Mucosa of descending colon (tissue), 3 donors: Measurements from ENCODE around the gene CAPN5. TPM values are rescaled to one million over a fixed set of nuclear protein-coding genes. Genes with fewer than 3 reads are reported as not detected.

Experiments used
- ATAC-seq: fragments of 200-7000 bp; cut with Tn5 transposase; one replicate; pipeline ENCODE4 v1.9.1; 2020; ENCODE audit warnings: mild to moderate bottlenecking, moderate library complexity
- DNase-seq, 3 donors: peaks; one replicate each; pipeline ENCODE4 v3.0.0-alpha.2; 2020
- H3K36me3 ChIP-seq: fragments of 200-600 bp; one replicate; pipeline ENCODE4 v1.8.0; 2021; ENCODE audit warnings: low read depth, mild to moderate bottlenecking
- H3K4me1 ChIP-seq: fragments of 200-600 bp; one replicate; pipeline ENCODE4 v1.8.0; 2021; ENCODE audit warnings: low read depth, mild to moderate bottlenecking
- H3K4me3 ChIP-seq: fragments of 200-600 bp; one replicate; pipeline ENCODE4 v1.8.0; 2021; ENCODE audit warnings: mild to moderate bottlenecking
- H3K9me3 ChIP-seq: fragments of 200-600 bp; one replicate; pipeline ENCODE4 v1.8.0; 2021; ENCODE audit warnings: mild to moderate bottlenecking
- CTCF ChIP-seq: fragments of 200-600 bp; IDR thresholded peaks from one replicate; pipeline ENCODE4 v1.8.0; 2022; ENCODE audit warnings: antibody characterized with exemption, mild to moderate bottlenecking
- intact Hi-C, 2 donors: fragments of 100-400 bp; cut with DNase I in 1 of 2; cut with micrococcal nuclease in 1 of 2; formaldehyde crosslinking; loops; one replicate each; pipeline versions ENCODE4 v1.11.0 to v1.11.1; 2022; cut with DNase I, micrococcal nuclease
- total RNA-seq, 3 donors: library from RNA; stranded (reverse); fragmentation: NEBNext Ultra II Directional in 2 of 3; extraction: Animal tissue kit (Norgen Biotek cat#: 25700) in 2 of 3; gene quantifications; one replicate each; pipeline versions ENCODE4 v1.2.1 to v1.2.4, GENCODE V29; 2021 to 2023
- donor health status: DM: no; HTN: no; CAD: no; lungs with moderate emphysema.
- donor health status: DM: no; HTN: no; CAD: no.
- donor health status: DM: no; HTN: yes; CAD: no.

Gene CAPN5
- total RNA-seq, 3 donors from 2014 or later = 142 to 351 (median 253) TPM

GRCh38 chr11:77136784-77137420 is 70.1 kb downstream of the CAPN5 start:
- no peaks in the 10 kb centered on the region for H3K9me3 ChIP-seq
- DNase-seq (no peak), ATAC-seq (peak; percentile 73)
- H3K4me3 ChIP-seq = no peak overlapping the region
- no peaks in the 10 kb centered on the region for H3K4me1 ChIP-seq
- intact Hi-C loops = no loop called here
- H3K36me3 ChIP-seq = no peaks in the 10 kb centered on the region
- no peak for TF ChIP-seq CTCF

GRCh38 chr11:77137421-77137820 is 70.7 kb downstream of the CAPN5 start:
- DNase-seq (no peak), ATAC-seq (no peak)
- Histone ChIP-seq H3K36me3 (no peaks in the 10 kb centered on the region), H3K4me1 (no peaks in the 10 kb centered on the region), H3K4me3 (no peak overlapping the region), H3K9me3 (no peaks in the 10 kb centered on the region)
- TF ChIP-seq CTCF = no peak
- intact Hi-C loops = no loop called here

DNA sequence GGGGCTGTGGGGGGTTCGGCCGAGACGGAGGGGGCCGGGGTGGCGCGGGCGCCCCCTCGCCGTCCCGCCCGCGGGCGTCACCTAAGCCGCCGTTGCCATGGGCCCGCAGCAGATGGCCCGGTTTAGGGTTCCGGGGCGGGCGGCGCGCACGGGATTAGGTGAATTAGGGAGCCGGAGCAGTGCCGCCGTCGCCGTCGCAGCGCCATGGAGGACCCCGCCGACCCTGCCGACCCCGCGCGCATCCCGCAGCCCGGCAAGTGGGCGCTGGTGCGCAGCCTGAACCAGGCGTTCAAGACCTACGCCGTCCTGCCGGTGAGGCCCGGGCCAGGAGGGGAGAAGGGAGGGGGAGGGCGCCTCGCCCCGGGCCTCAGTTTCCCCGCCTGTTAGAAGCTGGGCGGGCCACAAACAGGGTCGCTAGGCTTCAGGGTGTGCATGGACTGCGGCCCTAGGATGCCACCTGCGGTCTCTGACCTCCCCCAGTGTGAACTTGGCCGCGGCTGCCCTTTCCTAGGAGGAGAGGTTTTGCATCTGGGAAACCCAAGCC is 71.4 kb downstream of the CAPN5 start:
- Histone ChIP-seq H3K9me3 (no peaks in the 10 kb centered on the region), H3K4me3 (no peak overlapping the region), H3K36me3 (no peaks in the 10 kb centered on the region), H3K4me1 (no peaks in the 10 kb centered on the region)
- DNase-seq (no peak), ATAC-seq (no peak)
- TF ChIP-seq CTCF = no peak
- intact Hi-C loops = no loop called here

- DNase-seq (peak in 1 of 3 donors; percentile 23), ATAC-seq (no peak)
- intact Hi-C loops = no loop called here
- Histone ChIP-seq H3K9me3 (no peaks in the 10 kb centered on the region), H3K4me1 (no peaks in the 10 kb centered on the region), H3K36me3 (no peaks in the 10 kb centered on the region), H3K4me3 (no peak overlapping the region)
- no peak for TF ChIP-seq CTCF
These were observed 72.4 kb downstream of the CAPN5 start for GRCh38 chr11:77139201-77139600.

DNA sequence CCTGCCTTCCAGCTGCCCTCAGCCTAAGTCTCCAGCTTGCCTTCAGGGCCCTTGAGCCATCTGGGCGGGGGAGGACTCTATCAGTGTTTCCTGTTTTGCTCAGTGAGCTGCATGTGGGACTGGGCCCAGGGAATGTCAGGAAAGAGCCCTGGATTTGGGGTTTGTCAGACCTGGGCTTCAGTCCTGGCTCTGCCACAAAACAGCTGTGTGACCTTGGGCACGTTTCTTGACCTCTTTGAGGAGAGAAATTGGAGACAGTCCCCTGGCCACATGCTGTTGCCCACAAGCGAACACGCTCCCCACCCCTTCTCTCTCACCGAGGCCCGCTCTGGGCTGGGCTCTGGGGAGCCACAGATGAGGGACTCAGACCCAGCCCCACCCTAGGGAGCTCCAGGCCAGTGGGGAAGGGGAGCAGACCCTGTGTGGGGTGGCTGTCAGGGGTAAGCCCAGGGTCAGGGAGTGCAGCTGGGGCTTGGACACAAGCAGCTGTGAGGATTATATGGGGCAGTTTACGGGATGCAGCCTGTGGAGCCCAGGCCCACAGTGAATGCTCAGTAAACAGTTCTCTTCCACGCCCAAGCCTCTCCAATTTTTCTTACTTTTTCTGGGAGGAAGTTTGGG is 73.6 kb downstream of the CAPN5 start:
- TF ChIP-seq CTCF = no peak
- H3K4me3 ChIP-seq = no peak overlapping the region
- DNase-seq (peak in 1 of 3 donors; percentile 32), ATAC-seq (peak; percentile 10)
- intact Hi-C loops = no loop called here
- H3K9me3 ChIP-seq = no peaks in the 10 kb centered on the region
- no peaks in the 10 kb centered on the region for H3K4me1 ChIP-seq
- no peaks in the 10 kb centered on the region for H3K36me3 ChIP-seq
